ENCODE results near the gene CGB3.

- TF ChIP-seq CTCF (IDR thresholded peaks at IDR 0.05) (no peak), POLR2A (IDR thresholded peaks at IDR 0.05) (no peak), POLR2AphosphoS5 (IDR thresholded peaks at IDR 0.05) (no peak), EP300 (IDR thresholded peaks at IDR 0.05) (no peak)
Observed at GRCh38 chr19:49020342-49020741, 3.8 kb downstream of the CGB3 start.
